Trophoblast cell (in vitro differentiated cells and primary cell): Measurements from ENCODE around the gene ADAM19.

Experiments
- DNase-seq, 2 donors: peaks; one replicate each; pipeline ENCODE4 v3.0.0-alpha.2; 2016
- H2AFZ ChIP-seq: 2 replicates; pipeline ENCODE4 v1.6.1; 2013; ENCODE audit warnings: low read length, moderate library complexity, mild to moderate bottlenecking; ENCODE audit not compliant: insufficient read depth, poor library complexity
- H2AK5ac ChIP-seq: 2 replicates; pipeline ENCODE4 v1.6.1; 2013; ENCODE audit warnings: mild to moderate bottlenecking, low read length
- H2BK120ac ChIP-seq: 2 replicates; pipeline ENCODE4 v1.6.1; 2013; ENCODE audit warnings: low read length, mild to moderate bottlenecking, moderate library complexity; ENCODE audit not compliant: insufficient read depth, poor library complexity
- H2BK12ac ChIP-seq: 2 replicates; pipeline ENCODE4 v1.6.1; 2013; ENCODE audit warnings: mild to moderate bottlenecking, low read length, moderate library complexity
- H2BK5ac ChIP-seq: 2 replicates; pipeline ENCODE4 v1.6.1; 2013; ENCODE audit warnings: low read length, low read depth, moderate library complexity, mild to moderate bottlenecking; ENCODE audit not compliant: poor library complexity
- H3K14ac ChIP-seq: 2 replicates; pipeline ENCODE4 v1.6.1; 2013; ENCODE audit warnings: mild to moderate bottlenecking, low read length
- H3K18ac ChIP-seq: 2 replicates; pipeline ENCODE4 v1.6.1; 2013; ENCODE audit warnings: mild to moderate bottlenecking, low read length
- H3K23ac ChIP-seq: 2 replicates; pipeline ENCODE4 v1.6.1; 2013; ENCODE audit warnings: low read length
- H3K27ac ChIP-seq: 2 replicates; pipeline ENCODE4 v1.5.1; 2013; ENCODE audit warnings: low read depth, mild to moderate bottlenecking, inconsistent platforms, low read length, moderate library complexity
- H3K27me3 ChIP-seq: 2 replicates; pipeline ENCODE4 v1.6.1; 2013; ENCODE audit warnings: inconsistent platforms, mild to moderate bottlenecking, low read length, moderate library complexity; ENCODE audit not compliant: insufficient read depth
- H3K36me3 ChIP-seq, 2 experiments: 1 replicate in 1 of 2; 2 replicates in 1 of 2; pipeline ENCODE4 v1.6.1; 2013; ENCODE audit warnings: low read length in 2 of 2, mild to moderate bottlenecking in 2 of 2, moderate library complexity in 1 of 2; ENCODE audit not compliant: insufficient read depth in 2 of 2, control insufficient read depth in 1 of 2
- H3K4ac ChIP-seq: 2 replicates; pipeline ENCODE4 v1.6.1; 2013; ENCODE audit warnings: low read depth, mild to moderate bottlenecking, low read length, moderate library complexity
- H3K4me1 ChIP-seq, 2 experiments: 1 replicate in 1 of 2; 2 replicates in 1 of 2; pipeline ENCODE4 v1.6.1; 2013; ENCODE audit warnings: low read length in 2 of 2, mild to moderate bottlenecking in 2 of 2, moderate library complexity in 1 of 2; ENCODE audit not compliant: insufficient read depth in 2 of 2, control insufficient read depth in 1 of 2
- H3K4me2 ChIP-seq: 2 replicates; pipeline ENCODE4 v1.6.1; 2013; ENCODE audit warnings: inconsistent platforms, mild to moderate bottlenecking, low read length, moderate library complexity
- H3K4me3 ChIP-seq: 2 replicates; pipeline ENCODE4 v1.5.1; 2013; ENCODE audit warnings: mild to moderate bottlenecking, low read depth, low read length, inconsistent platforms
- H3K79me1 ChIP-seq: one replicate; pipeline ENCODE4 v1.6.1; 2013; ENCODE audit warnings: low read length
- H3K79me2 ChIP-seq: 2 replicates; pipeline ENCODE4 v1.6.1; 2013; ENCODE audit warnings: low read length, mild to moderate bottlenecking; ENCODE audit not compliant: control insufficient read depth, insufficient read depth, poor library complexity
- H3K9ac ChIP-seq: 2 replicates; pipeline ENCODE4 v1.6.1; 2013; ENCODE audit warnings: mild to moderate bottlenecking, low read length
- H3K9me3 ChIP-seq: 2 replicates; pipeline ENCODE4 v1.6.1; 2013; ENCODE audit warnings: low read depth, mild to moderate bottlenecking, control low read depth, inconsistent platforms, low read length; ENCODE audit not compliant: insufficient read depth
- H4K12ac ChIP-seq: 2 replicates; pipeline ENCODE4 v1.6.1; 2013; ENCODE audit warnings: low read depth, mild to moderate bottlenecking, low read length, moderate library complexity
- H4K8ac ChIP-seq: 2 replicates; pipeline ENCODE4 v1.6.1; 2013; ENCODE audit warnings: low read depth, mild to moderate bottlenecking, low read length, moderate library complexity
- H4K91ac ChIP-seq: one replicate; pipeline ENCODE4 v1.6.1; 2013; ENCODE audit warnings: low read depth, mild to moderate bottlenecking, low read length, moderate library complexity
- WGBS: extraction: QIAGEN DNeasy Blood & Tissue Kit; methylation state at CpG from one replicate; pipeline ENCODE4 v1.1.7; 2013; ENCODE audit warnings: missing lambda C conversion rate; ENCODE audit not compliant: insufficient read length, insufficient coverage; ENCODE audit errors: extremely low coverage; 5-methylcytosine and 5-hydroxymethylcytosine counted together

Gene ADAM19

GRCh38 chr5:157603333-157604190 is 28.0 kb upstream of the ADAM19 start:
- H3K79me2 ChIP-seq, result peaks cover 4% of the 10 kb centered on the region
- H3K4me1 ChIP-seq, result peaks cover 9 to 18% of the 10 kb centered on the region in 2 experiments
- H4K91ac ChIP-seq, result peak overlapping the region; percentile 24
- no peak overlapping the region for H3K23ac ChIP-seq
- peak overlapping the region; percentile 56 for H2BK5ac ChIP-seq
- no peak overlapping the region for H2BK12ac ChIP-seq
- no peak overlapping the region for H4K8ac ChIP-seq
- H3K36me3 ChIP-seq, result no peaks in the 10 kb centered on the region
- no peak overlapping the region for H3K18ac ChIP-seq
- H3K9me3 ChIP-seq, result no peaks in the 10 kb centered on the region
- no peak overlapping the region for H3K9ac ChIP-seq
- no peak overlapping the region for H3K4ac ChIP-seq
- no peak overlapping the region for H2AFZ ChIP-seq
- H3K27me3 ChIP-seq, result no peaks in the 10 kb centered on the region
- peak in 1 of 2 donors; percentile 41 for DNase-seq
- H3K4me2 ChIP-seq, result no peak overlapping the region
- H4K12ac ChIP-seq, result no peak overlapping the region
- H2AK5ac ChIP-seq, result no peak overlapping the region
- no CpG with 5 or more reads among the region's 12 CpGs for WGBS
- no peak overlapping the region for H3K14ac ChIP-seq
- no peak overlapping the region for H2BK120ac ChIP-seq
- H3K4me3 ChIP-seq, result no peak overlapping the region
- peaks cover 19% of the 10 kb centered on the region for H3K79me1 ChIP-seq
- no peak overlapping the region for H3K27ac ChIP-seq

- Histone ChIP-seq H3K4me1 (peaks cover 3 to 10% of the 10 kb centered on the region in 2 experiments), H3K23ac (no peak overlapping the region), H4K12ac (no peak overlapping the region), H2AK5ac (peak overlapping the region; percentile 24), H3K14ac (no peak overlapping the region), H3K79me1 (peaks cover 11% of the 10 kb centered on the region), H3K79me2 (peaks cover 2% of the 10 kb centered on the region), H3K18ac (no peak overlapping the region), H2BK120ac (no peak overlapping the region), H3K36me3 (no peaks in the 10 kb centered on the region), H4K91ac (no peak overlapping the region), H3K27me3 (no peaks in the 10 kb centered on the region), H3K4me3 (no peak overlapping the region), H2BK5ac (no peak overlapping the region), H3K27ac (no peak overlapping the region), H3K4me2 (no peak overlapping the region), H3K4ac (no peak overlapping the region), H3K9me3 (no peaks in the 10 kb centered on the region), H4K8ac (no peak overlapping the region), H2AFZ (no peak overlapping the region), H2BK12ac (peak overlapping the region; percentile 34), H3K9ac (no peak overlapping the region)
- DNase-seq, result no peak
- no CpG with 5 or more reads among the region's 4 CpGs for WGBS
Measured at GRCh38 chr5:157602505-157602904, 26.9 kb upstream of the ADAM19 start.

GRCh38 chr5:157600252-157600651 is 24.7 kb upstream of the ADAM19 start:
- Histone ChIP-seq H3K18ac (no peak overlapping the region), H3K23ac (no peak overlapping the region), H3K9me3 (no peaks in the 10 kb centered on the region), H4K12ac (no peak overlapping the region), H3K4me1 (peaks cover 0 to 3% of the 10 kb centered on the region in 2 experiments), H2AK5ac (no peak overlapping the region), H4K91ac (no peak overlapping the region), H2AFZ (no peak overlapping the region), H3K79me1 (peaks cover 4% of the 10 kb centered on the region), H3K14ac (no peak overlapping the region), H3K36me3 (no peaks in the 10 kb centered on the region), H2BK12ac (peak overlapping the region; percentile 56), H3K4ac (no peak overlapping the region), H3K9ac (no peak overlapping the region), H3K27me3 (no peaks in the 10 kb centered on the region), H4K8ac (no peak overlapping the region), H3K4me3 (no peak overlapping the region), H3K27ac (no peak overlapping the region), H2BK5ac (no peak overlapping the region), H3K79me2 (no peaks in the 10 kb centered on the region), H2BK120ac (no peak overlapping the region), H3K4me2 (no peak overlapping the region)
- DNase-seq, result no peak
- WGBS, result no CpG with 5 or more reads among the region's 1 CpG

- Histone ChIP-seq H3K4ac (no peak overlapping the region), H2BK5ac (no peak overlapping the region), H3K27ac (no peak overlapping the region), H2BK120ac (no peak overlapping the region), H3K4me2 (no peak overlapping the region), H2AFZ (no peak overlapping the region), H4K8ac (no peak overlapping the region), H2AK5ac (no peak overlapping the region), H2BK12ac (no peak overlapping the region), H3K79me1 (peaks cover 4% of the 10 kb centered on the region), H3K9ac (no peak overlapping the region), H3K36me3 (no peaks in the 10 kb centered on the region), H3K27me3 (no peaks in the 10 kb centered on the region), H4K91ac (no peak overlapping the region), H3K4me1 (peaks cover 0 to 3% of the 10 kb centered on the region in 2 experiments), H3K9me3 (no peaks in the 10 kb centered on the region), H3K79me2 (no peaks in the 10 kb centered on the region), H4K12ac (no peak overlapping the region), H3K14ac (no peak overlapping the region), H3K4me3 (no peak overlapping the region), H3K23ac (no peak overlapping the region), H3K18ac (no peak overlapping the region)
- DNase-seq, result no peak
- no CpG with 5 or more reads among the region's 3 CpGs for WGBS
Measured at GRCh38 chr5:157599565-157599964, 24.0 kb upstream of the ADAM19 start.
